ES-I3 (cell line): ENCODE results near the gene MIA.
"Not testable (repeated sequence)": the region's sequence is repeated elsewhere in the genome, so short reads cannot be mapped to it uniquely, and the experiment has no call there.

Source experiments
- H3K36me3 ChIP-seq: 2 replicates; pipeline ENCODE4 v1.6.1; 2013; ENCODE audit warnings: mild to moderate bottlenecking, low read length, control low read depth, moderate library complexity; ENCODE audit not compliant: insufficient read depth
- H3K4me1 ChIP-seq: 2 replicates; pipeline ENCODE4 v1.6.1; 2013; ENCODE audit warnings: mild to moderate bottlenecking, control low read depth, low read length; ENCODE audit not compliant: insufficient read depth
- H3K9ac ChIP-seq: 2 replicates; pipeline ENCODE4 v1.6.1; 2013; ENCODE audit warnings: low read depth, mild to moderate bottlenecking, low read length, moderate library complexity
- H3K9me3 ChIP-seq: 2 replicates; pipeline ENCODE4 v1.6.1; 2013; ENCODE audit warnings: mild to moderate bottlenecking, low read length, moderate library complexity; ENCODE audit not compliant: control insufficient read depth, insufficient read depth

Gene MIA

DNA sequence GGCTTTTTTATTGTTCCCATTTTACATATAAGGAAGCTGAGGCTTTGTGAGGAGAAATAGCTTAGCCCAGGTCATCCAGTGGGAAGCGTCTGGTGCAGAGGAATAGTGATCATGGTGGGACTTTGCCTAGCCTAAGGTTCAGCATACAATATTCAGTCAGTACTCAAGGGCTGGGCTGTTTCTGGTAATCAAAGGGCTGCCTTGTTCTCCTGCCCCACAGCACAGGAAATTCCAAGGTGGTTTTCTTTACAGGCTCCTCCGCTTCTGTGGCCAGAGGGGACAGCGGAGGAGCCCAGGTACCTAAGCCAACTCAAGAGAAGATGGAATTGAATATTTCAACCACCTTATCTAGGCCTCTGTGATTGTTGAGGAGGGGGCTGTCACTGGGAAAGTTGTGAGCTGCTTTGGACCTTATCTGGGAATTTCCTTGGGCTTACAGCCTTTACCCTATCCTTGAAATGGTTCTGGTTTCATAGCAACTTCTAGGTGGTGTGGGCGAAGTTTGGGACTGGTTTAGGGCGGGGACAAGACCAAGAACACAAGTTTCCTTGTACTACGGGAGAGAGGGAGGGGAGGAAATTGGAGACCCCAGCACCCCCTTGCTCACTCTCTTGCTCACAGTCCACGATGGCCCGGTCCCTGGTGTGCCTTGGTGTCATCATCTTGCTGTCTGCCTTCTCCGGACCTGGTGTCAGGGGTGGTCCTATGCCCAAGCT lies at the start of gene MIA:
Gene MIA (plus strand): TSS at position 606 of the 716 bp plus-strand sequence. CDS start 22 bp downstream, at position 628.
- Histone ChIP-seq H3K9ac (no peak within 1 kb of the TSS), H3K9me3 (no peaks in the 10 kb centered on the region), H3K36me3 (no peaks in the 10 kb centered on the region), H3K4me1 (peaks cover 20% of the 10 kb centered on the region)

DNA sequence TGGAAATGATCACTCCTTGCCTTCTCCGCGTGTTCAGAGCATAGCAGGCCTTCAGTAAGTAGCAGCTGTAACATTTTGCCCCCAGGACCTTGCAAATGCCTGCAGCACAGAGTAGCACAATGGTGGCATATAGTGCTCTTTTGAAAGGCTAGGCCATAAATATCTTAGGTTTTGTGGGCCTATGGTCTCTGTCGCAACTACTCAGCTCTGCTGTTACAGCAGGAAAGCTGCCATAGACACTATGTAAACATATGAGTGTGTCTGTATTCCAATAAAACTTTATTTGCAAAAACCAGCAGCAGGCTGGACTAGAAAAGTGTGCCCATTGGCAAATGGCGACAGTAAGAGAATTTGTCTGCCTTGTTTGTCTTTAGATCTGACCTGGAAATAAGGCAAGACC lies 49.0 kb upstream of the MIA start:
- Histone ChIP-seq H3K36me3 (peaks cover 5% of the 10 kb centered on the region), H3K4me1 (no peaks in the 10 kb centered on the region), H3K9ac (no peak overlapping the region), H3K9me3 (no peaks in the 10 kb centered on the region)

DNA sequence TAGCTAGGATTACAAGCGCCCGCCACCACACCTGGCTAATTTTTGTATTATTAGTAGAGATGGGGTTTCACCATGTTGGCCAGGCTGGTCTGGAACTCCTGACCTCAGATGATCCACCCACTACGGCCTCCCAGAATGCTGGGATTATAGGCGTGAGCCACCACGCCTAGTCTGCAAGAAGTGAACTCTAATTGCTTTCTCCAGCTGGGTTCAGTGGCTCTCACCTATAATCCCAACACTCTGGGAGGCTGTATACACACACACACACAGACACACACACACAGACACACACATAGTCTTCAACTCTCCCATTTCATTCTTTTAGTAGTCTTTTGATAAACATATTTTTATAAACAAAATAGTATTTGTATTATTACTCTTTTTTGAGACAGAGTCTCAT lies 45.3 kb upstream of the MIA start:
- H3K9ac ChIP-seq, H3K36me3 ChIP-seq, H3K4me1 ChIP-seq, H3K9me3 ChIP-seq: not testable (repeated sequence)

DNA sequence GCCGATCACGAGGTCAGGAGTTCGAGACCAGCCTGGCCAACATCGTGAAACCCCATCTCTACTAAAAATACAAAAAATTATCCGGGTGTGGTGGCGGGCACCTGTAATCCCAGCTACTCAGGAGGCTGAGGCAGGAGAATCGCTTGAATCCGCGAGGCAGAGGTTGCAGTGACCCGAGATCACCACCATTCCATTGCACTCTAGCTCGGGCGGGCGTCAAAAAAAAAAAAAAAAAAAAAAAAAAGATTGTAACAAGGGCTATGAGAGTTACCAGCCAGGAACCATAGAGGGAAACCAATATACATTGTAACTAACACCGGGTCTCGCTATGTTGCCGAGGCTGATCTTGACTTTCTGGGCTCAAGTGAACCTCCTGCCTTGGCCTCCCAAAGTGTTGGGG lies 43.0 kb upstream of the MIA start:
- not testable (repeated sequence) for H3K9ac ChIP-seq, H3K9me3 ChIP-seq, H3K4me1 ChIP-seq
- H3K36me3 ChIP-seq, result peaks cover 10% of the 10 kb centered on the region

DNA sequence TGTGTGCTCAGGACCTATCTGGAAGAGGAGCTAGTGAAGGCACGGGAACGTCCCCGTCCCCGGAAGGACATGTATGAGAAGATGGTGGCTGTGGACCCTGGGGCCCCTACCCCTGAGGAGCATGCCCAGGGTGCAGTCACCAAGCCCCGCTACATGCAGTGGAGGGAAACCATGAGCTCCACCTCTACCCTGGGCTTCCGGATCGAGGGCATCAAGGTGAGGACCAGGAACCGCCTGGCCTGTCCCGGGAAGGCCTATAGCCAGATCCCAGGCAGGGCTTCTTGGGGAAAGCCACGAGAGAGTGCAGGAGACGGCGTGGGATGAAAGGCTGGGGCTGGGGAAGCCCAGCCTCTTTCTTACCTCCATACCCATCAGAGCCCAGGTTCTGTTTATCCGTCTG lies 42.2 kb upstream of the MIA start:
- H3K36me3 ChIP-seq, result peaks cover 5% of the 10 kb centered on the region

DNA sequence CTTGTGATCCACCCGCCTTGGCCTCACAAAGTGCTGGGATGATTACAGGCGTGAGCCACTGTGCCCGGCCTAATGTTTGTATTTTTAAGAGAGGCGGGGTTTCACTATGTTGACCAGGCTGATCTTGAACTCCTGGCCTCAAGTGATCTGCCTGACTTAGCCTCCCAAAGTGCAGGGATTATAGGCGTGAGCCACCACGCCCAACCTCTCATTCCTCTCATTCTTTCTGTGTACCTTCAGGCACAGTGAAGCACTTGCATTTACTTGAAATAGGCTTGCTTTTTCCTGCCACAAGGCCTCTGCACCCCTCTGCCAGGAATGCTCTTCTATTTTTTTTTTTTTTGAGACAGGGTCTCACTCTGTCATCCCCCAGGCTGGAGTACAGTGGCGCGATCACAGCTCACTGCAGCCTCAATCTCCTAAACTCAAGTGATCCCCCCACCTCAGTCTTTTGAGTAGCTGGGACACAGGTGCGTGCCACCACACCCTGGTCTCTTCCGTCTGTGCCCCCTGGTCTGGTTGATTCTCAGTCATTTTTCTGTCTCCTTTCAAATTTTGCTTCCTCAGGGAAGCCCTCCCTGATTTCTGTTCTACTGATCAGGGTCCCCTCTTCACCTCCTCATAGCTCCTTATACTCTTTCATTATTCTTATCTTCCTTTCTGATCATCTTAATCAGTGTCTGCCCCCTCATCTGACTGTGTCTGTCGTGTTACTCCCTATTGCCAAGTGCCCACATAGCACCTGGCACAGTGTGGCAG lies 40.1 kb upstream of the MIA start:
- peaks cover 5% of the 10 kb centered on the region for H3K36me3 ChIP-seq
- no peaks in the 10 kb centered on the region for H3K4me1 ChIP-seq
- no peak overlapping the region for H3K9ac ChIP-seq
- H3K9me3 ChIP-seq, result no peaks in the 10 kb centered on the region

More for the DNA sequence above, 42.2 kb upstream of the MIA start:
- Histone ChIP-seq H3K4me1 (no peaks in the 10 kb centered on the region), H3K9ac (no peak overlapping the region), H3K9me3 (no peaks in the 10 kb centered on the region)

DNA sequence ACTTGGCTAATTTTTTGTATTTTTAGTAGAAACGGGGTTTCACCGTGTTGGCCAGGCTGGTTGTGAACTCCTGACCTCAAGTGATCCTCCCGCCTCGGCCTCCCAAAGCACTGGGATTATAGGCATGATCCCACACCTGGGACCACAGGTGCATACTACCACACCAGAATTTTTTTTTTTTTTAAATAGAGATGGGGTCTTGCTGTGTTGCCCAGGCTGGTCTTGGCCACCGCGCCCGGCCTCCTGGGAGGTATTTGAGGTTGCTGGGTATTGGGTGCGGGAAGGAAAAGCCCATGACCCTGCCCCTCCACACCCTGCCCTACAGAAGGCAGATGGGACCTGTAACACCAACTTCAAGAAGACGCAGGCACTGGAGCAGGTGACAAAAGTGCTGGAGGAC lies 38.7 kb upstream of the MIA start:
- Histone ChIP-seq H3K36me3 (peaks cover 5% of the 10 kb centered on the region), H3K4me1 (no peaks in the 10 kb centered on the region), H3K9me3 (no peaks in the 10 kb centered on the region), H3K9ac (no peak overlapping the region)

DNA sequence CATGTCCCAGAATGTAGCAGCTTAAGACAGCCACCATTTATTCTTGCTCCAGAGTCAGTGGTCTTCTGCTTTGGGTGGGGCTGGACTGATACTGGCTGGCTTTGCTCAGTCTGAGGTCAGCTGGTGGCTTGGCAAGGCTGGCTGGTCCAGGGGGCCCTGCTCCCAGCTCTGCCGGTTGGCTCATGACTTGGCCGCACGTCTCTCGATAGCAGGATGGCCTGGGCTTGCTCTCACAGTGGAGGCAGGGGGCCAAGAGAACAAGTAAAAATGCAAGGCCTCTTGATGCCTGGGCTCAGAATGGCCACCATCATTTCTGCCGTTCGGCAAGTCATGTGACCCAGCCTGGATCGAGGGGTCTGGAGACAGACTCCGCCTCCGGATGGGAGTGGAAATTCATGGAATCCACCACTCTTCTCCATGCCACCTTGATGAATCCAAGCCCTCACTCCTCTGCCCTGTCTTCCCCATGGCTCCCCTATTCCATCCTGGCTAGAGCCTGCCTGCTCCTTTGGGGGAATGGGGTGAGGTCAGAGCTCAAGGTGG lies 38.1 kb upstream of the MIA start:
- Histone ChIP-seq H3K9ac (no peak overlapping the region), H3K4me1 (no peaks in the 10 kb centered on the region), H3K36me3 (peaks cover 5% of the 10 kb centered on the region), H3K9me3 (no peaks in the 10 kb centered on the region)

DNA sequence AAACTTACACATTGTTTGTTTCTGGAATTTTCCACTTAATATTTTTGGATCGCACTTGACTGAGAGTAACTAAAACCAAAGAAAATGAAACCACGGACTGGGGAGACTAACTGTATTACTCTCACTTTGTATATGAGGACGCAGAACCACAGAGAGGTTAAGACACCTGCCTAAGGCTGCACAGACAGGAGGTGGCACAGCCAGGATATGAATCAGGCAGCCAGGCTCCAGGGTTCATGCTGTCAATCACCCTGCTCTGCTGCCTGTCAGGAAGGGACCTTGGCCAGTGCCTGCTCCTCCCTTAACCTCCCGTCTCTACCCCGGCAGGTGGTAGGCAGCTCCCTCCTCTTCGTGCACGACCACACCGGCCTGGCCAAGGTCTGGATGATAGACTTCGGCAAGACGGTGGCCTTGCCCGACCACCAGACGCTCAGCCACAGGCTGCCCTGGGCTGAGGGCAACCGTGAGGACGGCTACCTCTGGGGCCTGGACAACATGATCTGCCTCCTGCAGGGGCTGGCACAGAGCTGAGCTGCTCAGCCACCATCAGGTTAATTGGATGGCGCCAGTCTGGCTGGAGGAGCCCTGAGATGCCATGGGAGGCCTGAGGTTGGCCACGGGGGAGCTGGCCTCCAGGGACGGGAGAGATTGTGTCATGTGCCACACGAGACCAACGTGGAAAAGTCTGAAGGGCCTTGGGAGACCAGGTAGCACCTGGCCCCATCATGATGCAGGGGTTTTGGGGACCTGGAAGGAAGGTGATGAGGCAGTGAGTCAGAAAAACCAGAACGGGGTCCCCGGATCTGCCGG lies 36.1 kb upstream of the MIA start:
- H3K9ac ChIP-seq, result no peak overlapping the region
- H3K4me1 ChIP-seq, result no peaks in the 10 kb centered on the region
- no peaks in the 10 kb centered on the region for H3K9me3 ChIP-seq
- peaks cover 5% of the 10 kb centered on the region for H3K36me3 ChIP-seq

DNA sequence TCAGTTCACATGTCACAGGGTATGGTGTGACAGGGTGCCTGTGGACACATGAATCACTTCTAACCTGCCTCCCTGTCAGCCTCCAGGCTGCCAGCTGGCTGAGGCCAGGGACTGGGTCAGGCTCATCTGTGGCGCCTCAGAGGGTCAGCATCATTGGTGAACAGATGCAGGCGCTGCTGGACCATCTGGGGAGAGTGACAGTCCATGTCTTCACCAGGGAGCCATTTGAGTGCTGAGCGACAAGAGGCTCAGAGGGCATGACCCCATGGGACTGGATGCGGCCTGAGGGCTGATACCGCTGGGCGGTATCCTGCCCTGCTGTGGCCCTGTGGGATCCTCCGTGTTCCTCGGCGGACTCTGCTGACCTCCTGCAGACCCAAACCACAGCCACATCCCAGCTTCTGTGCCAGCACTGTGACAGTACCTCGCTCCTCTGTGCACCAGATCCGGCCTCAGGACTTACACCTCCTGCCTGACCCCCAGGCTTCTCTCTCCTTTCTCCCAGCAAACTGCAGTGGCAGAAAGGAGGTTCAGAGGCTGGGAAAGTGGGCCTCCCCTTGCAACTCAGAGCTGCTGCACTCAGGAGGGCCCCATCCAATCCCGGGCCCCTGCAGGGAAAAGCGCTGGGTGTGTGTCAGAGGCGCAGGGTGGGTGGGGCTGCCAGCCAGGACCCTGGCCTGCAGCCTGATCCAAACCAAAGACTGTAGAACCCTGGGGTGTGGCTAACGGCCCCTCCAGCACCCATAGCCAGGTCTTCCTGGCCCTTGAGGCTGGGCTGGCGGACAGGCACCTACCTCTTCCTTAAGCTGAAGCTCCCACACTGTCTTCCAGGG lies 35.2 kb upstream of the MIA start:
- peaks cover 2% of the 10 kb centered on the region for H3K4me1 ChIP-seq
- peaks cover 5% of the 10 kb centered on the region for H3K36me3 ChIP-seq
- H3K9me3 ChIP-seq, result no peaks in the 10 kb centered on the region
- no peak overlapping the region for H3K9ac ChIP-seq

DNA sequence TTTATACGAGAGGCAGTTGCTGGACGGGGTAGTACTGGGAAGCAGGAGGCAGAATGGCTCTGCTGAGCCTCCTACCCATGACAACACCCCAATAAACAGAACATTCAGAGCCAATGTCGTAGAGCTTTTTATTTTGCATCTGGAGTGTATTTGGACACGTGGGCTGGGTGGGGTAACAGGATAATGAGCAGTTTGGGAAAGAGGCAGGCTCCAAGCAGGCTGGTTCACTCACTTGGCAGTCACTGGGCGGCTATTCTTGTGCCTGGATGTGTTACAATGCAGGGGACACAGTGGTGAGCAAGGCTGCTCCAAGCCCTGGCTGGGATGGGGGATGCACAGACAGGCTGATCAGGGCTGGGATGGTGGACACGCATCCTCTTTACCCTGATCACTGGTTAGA lies 34.6 kb upstream of the MIA start:
- H3K4me1 ChIP-seq, result peaks cover 8% of the 10 kb centered on the region
- H3K9me3 ChIP-seq, result no peaks in the 10 kb centered on the region
- no peak overlapping the region for H3K9ac ChIP-seq
- H3K36me3 ChIP-seq, result peaks cover under 1% of the 10 kb centered on the region; the same call in 1 of the 2 replicates

DNA sequence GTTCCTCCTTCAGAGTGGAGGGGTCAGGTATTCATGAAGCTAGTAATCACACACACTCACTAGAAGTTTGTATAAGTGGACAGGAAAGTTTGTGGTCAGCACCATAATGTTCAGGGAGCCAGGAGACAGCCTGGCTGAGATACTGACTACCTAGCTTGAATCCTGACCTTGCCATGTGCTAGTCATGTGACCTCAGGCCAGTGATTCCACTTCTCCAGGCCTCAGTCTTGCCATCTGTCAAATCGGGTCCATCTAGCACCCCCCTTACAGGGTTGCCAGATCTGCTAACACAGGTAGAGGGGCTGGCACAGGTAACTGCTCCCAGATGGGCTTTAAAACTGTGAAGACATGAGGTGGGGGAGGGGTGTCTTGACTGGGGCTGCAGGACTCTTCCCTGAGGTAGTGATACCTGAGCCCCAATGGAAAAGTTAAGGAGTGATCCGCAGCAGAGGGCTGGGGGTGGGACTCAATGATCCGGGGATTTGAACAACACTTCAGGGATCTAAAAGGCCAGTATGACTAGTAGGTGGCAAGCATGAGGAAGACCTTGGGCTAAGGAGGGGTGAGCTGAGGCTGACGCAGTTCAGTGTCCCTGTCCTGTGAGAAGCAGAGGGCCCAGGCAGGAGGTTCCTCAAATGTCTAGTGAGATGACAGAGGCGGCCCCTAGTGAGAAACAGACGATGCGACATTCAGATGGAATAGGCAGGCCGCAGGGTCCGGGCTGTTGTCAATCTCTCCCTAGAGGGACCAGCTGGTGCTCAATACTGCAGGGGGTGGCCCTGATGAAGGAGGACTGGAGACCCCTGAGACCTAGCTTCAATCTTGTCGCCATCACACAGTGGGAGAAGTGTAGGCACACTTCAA lies 33.6 kb upstream of the MIA start:
- Histone ChIP-seq H3K36me3 (no peaks in the 10 kb centered on the region; the same call in 1 of the 2 replicates), H3K9ac (no peak overlapping the region), H3K9me3 (no peaks in the 10 kb centered on the region), H3K4me1 (peaks cover 8% of the 10 kb centered on the region)

DNA sequence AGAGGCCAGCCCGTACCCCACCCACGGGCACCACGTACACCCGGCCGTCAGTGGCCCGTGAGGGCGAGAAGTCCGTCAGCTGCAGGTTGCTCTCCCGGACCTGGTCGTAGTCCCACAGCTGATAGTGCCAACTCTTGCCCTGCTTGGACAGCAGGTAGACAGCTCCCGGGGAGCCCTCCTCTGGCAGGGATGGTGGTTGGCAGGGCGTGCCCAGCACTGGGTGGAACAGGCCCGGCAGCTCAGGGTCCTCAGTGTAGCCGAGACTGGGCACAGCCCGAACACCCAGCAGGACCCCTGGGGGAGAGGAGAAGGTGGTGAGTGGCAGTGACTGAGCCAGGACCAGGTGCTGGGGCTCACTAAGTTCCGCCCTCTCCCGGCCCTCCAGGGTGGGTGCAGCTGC lies 32.8 kb upstream of the MIA start:
- Histone ChIP-seq H3K4me1 (peaks cover 8% of the 10 kb centered on the region), H3K9ac (no peak overlapping the region), H3K9me3 (no peaks in the 10 kb centered on the region), H3K36me3 (no peaks in the 10 kb centered on the region; the same call in 1 of the 2 replicates)
